Stimulated activated CD8-positive, alpha-beta memory T cell treated with anti-CD3 and anti-CD28 coated beads, Interleukin-15, amount 100 ng/mL, for 48 hours (primary cell): ENCODE results near the gene MRPL42.
"Not testable (repeated sequence)": the region's sequence is repeated elsewhere in the genome, so short reads cannot be mapped to it uniquely, and the experiment has no call there.

ENCODE experiments used
- DNase-seq, 2 donors: peaks; one replicate each; pipeline ENCODE4 v3.0.0-alpha.2; 2020; ENCODE audit warnings: low read depth in 2 of 2

MRPL42 gene

GRCh38 chr12:93467351-93468007 is at the start of gene MRPL42:
TSS of gene MRPL42 (plus strand) at chr12:93467514. CDS start at chr12:93469286, 1,772 bp downstream.
- peak; percentile 84 to 87 for DNase-seq

- DNase-seq: no peak
Measured at GRCh38 chr12:93417967-93418480, 49.3 kb upstream of the MRPL42 start.

GRCh38 chr12:93419388-93420034 is 47.8 kb upstream of the MRPL42 start:
- DNase-seq: no peak

- no peak for DNase-seq
Measured at GRCh38 chr12:93422050-93422449, 45.3 kb upstream of the MRPL42 start.

GRCh38 chr12:93425736-93426411 is 41.4 kb upstream of the MRPL42 start:
- DNase-seq: no peak

GRCh38 chr12:93426412-93426805 is 40.9 kb upstream of the MRPL42 start:
- DNase-seq: no peak

- no peak for DNase-seq
Measured at GRCh38 chr12:93427779-93428564, 39.3 kb upstream of the MRPL42 start.

GRCh38 chr12:93429448-93429847 is 37.9 kb upstream of the MRPL42 start:
- no peak for DNase-seq

- DNase-seq: no peak
Measured at GRCh38 chr12:93429852-93430251, 37.5 kb upstream of the MRPL42 start.

- DNase-seq: no peak
Measured at GRCh38 chr12:93430280-93430679, 37.0 kb upstream of the MRPL42 start.

GRCh38 chr12:93432031-93432430 is 35.3 kb upstream of the MRPL42 start:
- DNase-seq: not testable (repeated sequence)

- no peak for DNase-seq
Measured at GRCh38 chr12:93434256-93434865, 33.0 kb upstream of the MRPL42 start.

GRCh38 chr12:93438266-93439050 is 28.9 kb upstream of the MRPL42 start:
- DNase-seq: no peak

- no peak for DNase-seq
Measured at GRCh38 chr12:93440043-93440835, 27.1 kb upstream of the MRPL42 start.

GRCh38 chr12:93441081-93441616 is 26.2 kb upstream of the MRPL42 start:
- peak in 1 of 2 donors; percentile 26 for DNase-seq

- DNase-seq: peak; percentile 96 to 97
Measured at GRCh38 chr12:93441617-93442410, 25.5 kb upstream of the MRPL42 start, which contains the start of gene UBE2N. TSS of gene UBE2N (minus strand) at chr12:93441947. CDS start at chr12:93441884, 63 bp downstream.

GRCh38 chr12:93442411-93443340 is 24.6 kb upstream of the MRPL42 start:
- DNase-seq: no peak
